ENCODE data around the gene NOL4L. TPM values are rescaled to one million over a fixed set of nuclear protein-coding genes. Genes with fewer than 3 reads are reported as not detected.
A peak's percentile ranks its signal among the peaks of the same experiment; 100 is the strongest.

The NOL4L gene
- total and polyA plus RNA-seq, 2 donors (not counting 3 experiments of a cell fraction or from before 2014, with no cell fraction given): 55.2 to 79.6 TPM

DNA sequence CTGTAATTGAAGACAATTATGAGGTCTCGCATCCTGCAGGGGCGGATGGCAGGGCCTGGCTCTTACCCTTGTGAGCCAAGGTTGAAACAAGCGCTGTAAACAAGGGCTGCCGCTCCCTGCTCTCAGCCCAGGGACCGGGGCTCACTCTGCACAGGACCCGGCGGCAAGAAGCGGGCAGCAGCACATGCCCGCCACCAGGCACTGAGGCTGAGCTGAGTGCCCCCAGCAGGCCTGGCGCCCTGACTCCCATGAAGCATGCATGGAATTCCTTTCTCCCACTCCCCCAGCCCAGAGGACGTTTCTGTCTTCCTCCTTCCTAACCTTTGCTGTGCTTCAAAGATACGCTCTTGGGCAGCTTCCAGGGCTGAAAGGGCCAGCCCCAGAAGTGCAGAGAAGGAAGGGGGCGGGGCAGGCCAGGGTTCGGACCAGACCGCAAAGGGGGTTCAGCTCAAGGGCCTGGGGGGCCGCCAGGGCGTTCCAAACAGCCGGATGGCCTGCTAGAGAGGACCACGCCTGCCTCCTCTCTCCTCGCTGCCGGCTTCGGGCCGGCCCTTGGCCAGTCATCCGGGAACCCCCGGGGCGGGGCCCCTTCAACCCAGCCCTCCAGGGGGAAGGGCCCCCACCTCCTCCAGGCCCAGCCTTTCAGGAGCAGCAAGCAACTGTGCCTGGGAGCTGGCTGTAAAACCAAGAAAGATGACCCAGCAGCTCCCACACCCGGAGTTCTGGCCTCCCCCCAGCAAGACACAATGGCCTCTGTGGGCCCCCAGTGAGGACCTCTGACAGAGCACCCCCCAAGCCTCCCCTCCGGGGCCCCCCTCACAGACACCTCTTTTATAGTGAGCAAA lies 109.9 kb downstream of the NOL4L start:
- H3K9ac ChIP-seq (replicated peaks; ENCODE audit: extremely low read depth, insufficient read depth, low read length): peak overlapping the region; percentile 72
- H3K36me3 ChIP-seq (ENCODE audit: control insufficient read depth in 2 of 2, extremely low read depth in 1 of 2, insufficient read depth in 2 of 2, low read length in 2 of 2): peaks cover 12 to 16% of the 10 kb centered on the region in 2 experiments
- TF ChIP-seq JUN (IDR thresholded peaks at IDR 0.05; ENCODE audit: borderline replicate concordance, insufficient read depth, insufficient read length, low read depth): no peak
- TF ChIP-seq POLR2A (IDR thresholded peaks at IDR 0.05; ENCODE audit: low read depth, low read length): peak; percentile 63
- no peak for TF ChIP-seq MYC (IDR thresholded peaks at IDR 0.05; ENCODE audit: low read depth, low read length)
- peak; percentile 80 for TF ChIP-seq POLR2AphosphoS5 (IDR thresholded peaks at IDR 0.05; ENCODE audit: insufficient read depth, low read depth, low read length)
- TF ChIP-seq, protein P1, sequence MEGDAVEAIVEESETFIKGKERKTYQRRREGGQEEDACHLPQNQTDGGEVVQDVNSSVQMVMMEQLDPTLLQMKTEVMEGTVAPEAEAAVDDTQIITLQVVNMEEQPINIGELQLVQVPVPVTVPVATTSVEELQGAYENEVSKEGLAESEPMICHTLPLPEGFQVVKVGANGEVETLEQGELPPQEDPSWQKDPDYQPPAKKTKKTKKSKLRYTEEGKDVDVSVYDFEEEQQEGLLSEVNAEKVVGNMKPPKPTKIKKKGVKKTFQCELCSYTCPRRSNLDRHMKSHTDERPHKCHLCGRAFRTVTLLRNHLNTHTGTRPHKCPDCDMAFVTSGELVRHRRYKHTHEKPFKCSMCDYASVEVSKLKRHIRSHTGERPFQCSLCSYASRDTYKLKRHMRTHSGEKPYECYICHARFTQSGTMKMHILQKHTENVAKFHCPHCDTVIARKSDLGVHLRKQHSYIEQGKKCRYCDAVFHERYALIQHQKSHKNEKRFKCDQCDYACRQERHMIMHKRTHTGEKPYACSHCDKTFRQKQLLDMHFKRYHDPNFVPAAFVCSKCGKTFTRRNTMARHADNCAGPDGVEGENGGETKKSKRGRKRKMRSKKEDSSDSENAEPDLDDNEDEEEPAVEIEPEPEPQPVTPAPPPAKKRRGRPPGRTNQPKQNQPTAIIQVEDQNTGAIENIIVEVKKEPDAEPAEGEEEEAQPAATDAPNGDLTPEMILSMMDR (IDR thresholded peaks at IDR 0.05; ENCODE audit: extremely low read depth in 1 of 2, insufficient read depth in 1 of 2, low read depth in 1 of 2, low read length in 2 of 2): peak in 1 of 2 donors; percentile 31
- no peak for TF ChIP-seq MAX (IDR thresholded peaks at IDR 0.05; ENCODE audit: insufficient read depth, insufficient read length)
- no peak for TF ChIP-seq FOS (IDR thresholded peaks at IDR 0.05; ENCODE audit: borderline replicate concordance, insufficient read depth, low read length)
- TF ChIP-seq GATA2 (IDR thresholded peaks at IDR 0.05; ENCODE audit: insufficient read depth, insufficient read length, low read depth, low read length): no peak
- TF ChIP-seq EZH2 (IDR thresholded peaks at IDR 0.05; ENCODE audit: borderline replicate concordance, low read depth, low read length, severe bottlenecking): no peak
- H3K27me3 ChIP-seq (ENCODE audit: control insufficient read depth in 2 of 2, insufficient read depth in 2 of 2, low read length in 2 of 2): no peaks in the 10 kb centered on the region
- peaks cover 97% of the 10 kb centered on the region for H3K4me1 ChIP-seq (ENCODE audit: control insufficient read depth, extremely low read depth, insufficient read depth, low read length)
- H3K4me2 ChIP-seq (ENCODE audit: insufficient read depth, low read length): peak overlapping the region; percentile 62
- H2AFZ ChIP-seq (ENCODE audit: low read depth, low read length): no peak overlapping the region
- H3K4me3 ChIP-seq (replicated peaks in 1 of 3; ENCODE audit: insufficient read depth in 1 of 3, low read depth in 1 of 3, low read length in 3 of 3): peak overlapping the region in 2 of 3 experiments; percentile 24 to 61
- H4K20me1 ChIP-seq (replicated peaks; ENCODE audit: control insufficient read depth, extremely low read depth, insufficient read depth, low read length): peaks cover 2% of the 10 kb centered on the region
- ChIA-PET POLR2A (interaction anchor here (1.1 kb wide), 1 partner anchor 9 kb away, joined by 3 read pairs; no protein-coding TSS in a partner anchor), CTCF (interaction anchor here (0.9 to 3.7 kb wide), 6 partner anchors 9 to 177 kb away, joined by 3 to 34 read pairs (median 4); no protein-coding TSS in a partner anchor)
- dilution Hi-C loops (cut with MboI; ENCODE audit: extremely low pct_ligation_motif_present, low sequenced_read_pairs) (no loop called here), intact Hi-C loops (cut with micrococcal nuclease) (loop anchor here (1.0 to 2.0 kb wide), 2 partner anchors 10 to 178 kb away; no protein-coding TSS in a partner anchor)
- no peaks in the 10 kb centered on the region for H3K9me1 ChIP-seq (replicated peaks; ENCODE audit: control insufficient read depth, extremely low read depth, insufficient read depth, low read length)
- peaks cover 97% of the 10 kb centered on the region for H3K79me2 ChIP-seq (ENCODE audit: control insufficient read depth, insufficient read depth, low read length)
- BruUV-seq (replicated peaks): no TSS peak
- DNase-seq (ENCODE audit: low read depth, low spot score) (peak; percentile 91), FAIRE-seq (peak; percentile 98)
- peak overlapping the region; percentile 94 for H3K27ac ChIP-seq (ENCODE audit: insufficient read depth, low read depth, low read length)
- no peaks in the 10 kb centered on the region for H3K9me3 ChIP-seq (replicated peaks; ENCODE audit: control insufficient read depth, insufficient read depth, low read length)

Data from endothelial cell of umbilical vein (primary cell).